Measurements from ENCODE around the gene NAV3. TPM values are rescaled to one million over a fixed set of nuclear protein-coding genes. Genes with fewer than 3 reads are reported as not detected.
"Not testable (repeated sequence)": the region's sequence is repeated elsewhere in the genome, so short reads cannot be mapped to it uniquely, and the experiment has no call there.

The NAV3 gene
- polyA plus RNA-seq, 3 donors = 0.11 TPM; not detected in 2

GRCh38 chr12:78101113-78101876, 270.6 kb downstream of the NAV3 start:
- Mint-ChIP-seq H3K36me3 (no peaks in the 10 kb centered on the region), H3K9me3 (peaks cover 0 to 5% (median under 1%) of the 10 kb centered on the region in 7 donors), H3K4me1 (no peaks in the 10 kb centered on the region), H3K4me3 (no peak overlapping the region), H3K27me3 (ENCODE audit: low read depth in 3 of 3) (no peaks in the 10 kb centered on the region), H3K27ac (no peak overlapping the region)
- Histone ChIP-seq H2AFZ (ENCODE audit: insufficient read depth, low read depth, low read length, poor library complexity, severe bottlenecking) (no peak overlapping the region), H3K4me1 (ENCODE audit: control insufficient read depth in 1 of 2, insufficient read depth in 2 of 2, low read length in 2 of 2) (no peaks in the 10 kb centered on the region), H3K27ac (ENCODE audit: low read depth in 1 of 2, low read length in 2 of 2) (no peak overlapping the region), H3K79me2 (ENCODE audit: insufficient read depth, low read length) (no peaks in the 10 kb centered on the region), H3K9ac (ENCODE audit: insufficient read depth, low read length, poor library complexity, severe bottlenecking) (no peak overlapping the region), H3K27me3 (ENCODE audit: control insufficient read depth in 2 of 2, insufficient read depth in 2 of 2, low read length in 2 of 2) (no peaks in the 10 kb centered on the region), H3K4me3 (replicated peaks in 1 of 3; ENCODE audit: low read depth in 2 of 3, low read length in 3 of 3) (no peak overlapping the region), H4K20me1 (ENCODE audit: insufficient read depth, low read length) (no peaks in the 10 kb centered on the region), H3K4me2 (replicated peaks; ENCODE audit: extremely low read depth, low read length, poor library complexity, severe bottlenecking) (no peak overlapping the region), H3K9me3 (replicated peaks in 1 of 2; ENCODE audit: control insufficient read depth in 1 of 2, insufficient read depth in 1 of 2, low read length in 2 of 2) (no peaks in the 10 kb centered on the region), H3K36me3 (replicated peaks in 1 of 2; ENCODE audit: control insufficient read depth in 1 of 2, insufficient read depth in 2 of 2, low read length in 2 of 2) (no peaks in the 10 kb centered on the region)
- DNase-seq = no peak
- TF ChIP-seq CTCF (IDR thresholded peaks at IDR 0.05) = no peak
- intact Hi-C loops (cut with micrococcal nuclease) = no loop called here
- no CpG with 5 or more reads among the region's 4 CpGs for WGBS (ENCODE audit: insufficient coverage)

- no peak overlapping the region for H3K4me2 ChIP-seq (replicated peaks; ENCODE audit: extremely low read depth, low read length, poor library complexity, severe bottlenecking)
- no peaks in the 10 kb centered on the region for H4K20me1 ChIP-seq (ENCODE audit: insufficient read depth, low read length)
- peaks cover 0 to 5% of the 10 kb centered on the region in 2 donors for H3K9me3 ChIP-seq (replicated peaks in 1 of 2; ENCODE audit: control insufficient read depth in 1 of 2, insufficient read depth in 1 of 2, low read length in 2 of 2)
- Mint-ChIP-seq H3K4me1 (no peaks in the 10 kb centered on the region), H3K36me3 (no peaks in the 10 kb centered on the region), H3K27me3 (ENCODE audit: low read depth in 3 of 3) (no peaks in the 10 kb centered on the region), H3K4me3 (no peak overlapping the region), H3K9me3 (peaks cover 0 to 6% (median 3%) of the 10 kb centered on the region in 7 donors), H3K27ac (no peak overlapping the region)
- H3K4me1 ChIP-seq (ENCODE audit: control insufficient read depth in 1 of 2, insufficient read depth in 2 of 2, low read length in 2 of 2) = no peaks in the 10 kb centered on the region
- no peak overlapping the region for H3K9ac ChIP-seq (ENCODE audit: insufficient read depth, low read length, poor library complexity, severe bottlenecking)
- no peak for DNase-seq
- H3K4me3 ChIP-seq (replicated peaks in 1 of 3; ENCODE audit: low read depth in 2 of 3, low read length in 3 of 3) = no peak overlapping the region
- H3K27ac ChIP-seq (ENCODE audit: low read depth in 1 of 2, low read length in 2 of 2) = no peak overlapping the region
- H2AFZ ChIP-seq (ENCODE audit: insufficient read depth, low read depth, low read length, poor library complexity, severe bottlenecking) = no peak overlapping the region
- H3K79me2 ChIP-seq (ENCODE audit: insufficient read depth, low read length) = no peaks in the 10 kb centered on the region
- no peaks in the 10 kb centered on the region for H3K36me3 ChIP-seq (replicated peaks in 1 of 2; ENCODE audit: control insufficient read depth in 1 of 2, insufficient read depth in 2 of 2, low read length in 2 of 2)
- intact Hi-C loops (cut with micrococcal nuclease) = no loop called here
- no peaks in the 10 kb centered on the region for H3K27me3 ChIP-seq (ENCODE audit: control insufficient read depth in 2 of 2, insufficient read depth in 2 of 2, low read length in 2 of 2)
- WGBS (ENCODE audit: insufficient coverage) = 92% methylated on average over 2 of the region's 4 CpGs
- no peak for TF ChIP-seq CTCF (IDR thresholded peaks at IDR 0.05)
Measured at GRCh38 chr12:78101946-78102635, 271.4 kb downstream of the NAV3 start.

- H2AFZ ChIP-seq (ENCODE audit: insufficient read depth, low read depth, low read length, poor library complexity, severe bottlenecking); H3K36me3 Mint-ChIP-seq; DNase-seq; H3K4me1 ChIP-seq (ENCODE audit: control insufficient read depth in 1 of 2, insufficient read depth in 2 of 2, low read length in 2 of 2); H3K9me3 Mint-ChIP-seq; H3K27ac ChIP-seq (ENCODE audit: low read depth in 1 of 2, low read length in 2 of 2); H3K4me3 ChIP-seq (replicated peaks in 1 of 3; ENCODE audit: low read depth in 2 of 3, low read length in 3 of 3); H3K27ac Mint-ChIP-seq; H4K20me1 ChIP-seq (ENCODE audit: insufficient read depth, low read length); H3K4me3 Mint-ChIP-seq; H3K4me2 ChIP-seq (replicated peaks; ENCODE audit: extremely low read depth, low read length, poor library complexity, severe bottlenecking); H3K27me3 Mint-ChIP-seq (ENCODE audit: low read depth in 3 of 3); H3K79me2 ChIP-seq (ENCODE audit: insufficient read depth, low read length); intact Hi-C loops (cut with micrococcal nuclease); H3K4me1 Mint-ChIP-seq; H3K9ac ChIP-seq (ENCODE audit: insufficient read depth, low read length, poor library complexity, severe bottlenecking); H3K27me3 ChIP-seq (ENCODE audit: control insufficient read depth in 2 of 2, insufficient read depth in 2 of 2, low read length in 2 of 2); H3K36me3 ChIP-seq (replicated peaks in 1 of 2; ENCODE audit: control insufficient read depth in 1 of 2, insufficient read depth in 2 of 2, low read length in 2 of 2); H3K9me3 ChIP-seq (replicated peaks in 1 of 2; ENCODE audit: control insufficient read depth in 1 of 2, insufficient read depth in 1 of 2, low read length in 2 of 2): not testable (repeated sequence)
- WGBS (ENCODE audit: insufficient coverage) = 100% methylated on average over 2 of the region's 2 CpGs
Measured at GRCh38 chr12:78102801-78103200, 272.1 kb downstream of the NAV3 start.

All from CD14-positive monocyte (primary cell).